Smooth muscle cell of the pulmonary artery (primary cell): ENCODE measurements around the gene CBX2. TPM values are rescaled to one million over a fixed set of nuclear protein-coding genes. Genes with fewer than 3 reads are reported as not detected.

Experiments
- total RNA-seq: library from RNA; depleted of rRNA; stranded (reverse); fragments of >200 nt; gene quantifications from 2 replicates; pipeline ENCODE4 v1.2.3, GENCODE V29; 2014

The CBX2 gene
- total RNA-seq = 0.13 and 0.26 TPM in 2 replicates

DNA sequence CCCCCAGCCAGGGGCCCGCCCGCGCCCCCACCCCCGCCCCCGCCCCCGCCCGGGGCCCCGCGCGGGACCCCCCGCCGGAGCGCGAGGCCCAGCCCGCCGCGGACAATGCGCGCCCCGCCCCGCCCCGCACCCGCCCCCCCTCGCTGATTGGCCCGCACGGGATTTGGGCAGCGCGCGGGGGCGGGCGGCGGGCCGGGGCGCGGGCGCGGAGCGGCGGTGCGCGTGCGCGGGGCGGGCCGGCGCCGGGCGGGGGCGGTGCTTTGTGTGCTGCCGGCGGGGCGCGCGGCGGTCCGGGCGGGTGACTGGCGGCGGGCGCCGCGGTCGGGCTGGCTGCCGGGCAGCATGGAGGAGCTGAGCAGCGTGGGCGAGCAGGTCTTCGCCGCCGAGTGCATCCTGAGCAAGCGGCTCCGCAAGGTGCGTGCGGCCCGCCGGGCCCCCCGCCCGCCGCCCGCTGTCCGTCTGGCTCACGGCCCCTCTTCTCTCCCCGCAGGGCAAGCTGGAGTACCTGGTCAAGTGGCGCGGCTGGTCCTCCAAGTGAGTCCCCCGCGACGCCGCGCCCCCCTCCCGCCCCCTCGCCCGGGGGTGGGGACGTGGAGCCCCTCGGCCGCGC lies at the start of gene CBX2:
Gene CBX2, plus strand, starts transcription at position 255 of the 610 bp plus-strand sequence. Its CDS starts 88 bp downstream, at position 343.

DNA sequence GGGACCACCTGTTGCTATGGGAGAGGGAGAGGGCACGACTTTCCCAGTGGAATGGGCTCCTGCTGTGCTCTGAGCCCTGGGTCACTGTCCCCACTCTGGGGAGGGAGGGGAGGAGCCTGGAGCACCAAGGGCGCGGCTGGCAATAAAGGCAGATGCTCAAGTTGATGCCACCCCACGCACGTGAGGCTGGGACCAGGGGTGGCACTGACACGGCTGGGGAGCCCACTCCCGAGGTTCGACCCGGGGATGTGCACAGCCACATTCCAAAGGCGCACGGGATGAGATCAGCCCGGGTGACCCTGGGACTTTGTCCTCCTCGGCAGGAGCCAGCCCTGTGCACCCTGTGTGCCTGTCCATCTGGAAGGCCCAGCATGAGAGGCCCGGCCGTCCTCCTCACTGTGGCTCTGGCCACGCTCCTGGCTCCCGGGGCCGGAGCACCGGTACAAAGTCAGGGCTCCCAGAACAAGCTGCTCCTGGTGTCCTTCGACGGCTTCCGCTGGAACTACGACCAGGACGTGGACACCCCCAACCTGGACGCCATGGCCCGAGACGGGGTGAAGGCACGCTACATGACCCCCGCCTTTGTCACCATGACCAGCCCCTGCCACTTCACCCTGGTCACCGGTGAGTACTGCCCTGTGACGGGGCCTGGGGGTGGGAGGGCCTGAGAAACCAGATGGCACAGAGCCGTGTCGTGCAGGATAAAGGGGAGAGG lies 47.0 kb upstream of the CBX2 start, which contains the start of gene ENPP7:
Gene ENPP7, plus strand, starts transcription at position 175 of the 715 bp plus-strand sequence. Its CDS starts 197 bp downstream, at position 372.

DNA sequence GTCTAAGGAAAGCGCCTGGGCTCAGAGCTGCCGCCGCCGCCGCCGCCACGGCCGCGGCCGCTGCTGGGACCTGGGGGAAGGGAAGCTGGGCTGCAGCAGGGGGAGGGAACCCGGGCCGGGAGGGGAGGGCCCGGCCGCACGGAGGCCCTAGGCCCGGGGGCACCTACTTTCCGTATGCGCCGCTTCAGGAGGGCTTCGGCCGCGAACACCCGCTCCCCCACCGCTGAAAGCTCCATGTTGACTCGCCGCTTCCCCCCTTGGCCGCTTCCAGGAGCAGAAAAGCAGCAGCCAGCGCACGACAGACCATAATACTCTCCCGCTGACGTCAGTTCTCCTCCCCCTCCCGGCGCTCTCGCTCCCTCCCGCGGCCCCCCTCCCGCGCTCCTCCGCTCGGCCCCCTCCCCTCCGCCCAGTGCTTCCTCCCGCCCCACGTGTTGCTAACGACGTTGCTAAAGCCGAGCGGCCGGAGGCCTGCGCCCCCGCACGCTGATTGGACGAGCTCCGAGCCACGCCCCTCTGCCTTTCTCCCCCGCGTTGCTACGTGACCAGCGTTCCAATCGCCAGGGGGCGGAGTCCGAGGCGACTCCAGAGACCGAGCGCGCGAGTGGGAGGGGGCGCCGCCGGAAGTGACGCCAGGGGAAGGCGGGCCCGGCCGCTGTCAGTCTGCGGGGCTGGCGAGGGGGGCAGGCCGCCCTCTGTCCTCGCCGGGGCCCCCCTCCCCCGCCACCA lies 19.0 kb downstream of the CBX2 start, which contains the start of gene CBX8:
Gene CBX8, minus strand, starts transcription at position 315 of the 729 bp plus-strand sequence. Its CDS starts 79 bp downstream, at position 236.

Other genes with a start within 250 kb of the CBX2 start
- gene RBFOX3, start 167.1 kb upstream of the CBX2 start, total RNA-seq = not detected in 2 replicates
- not detected in 2 replicates for gene ENPP7, start 47.2 kb upstream of the CBX2 start, total RNA-seq
- 2.3 and 2.8 TPM in 2 replicates for gene CBX8, start 18.9 kb downstream of the CBX2 start, total RNA-seq
- gene CBX4, start 61.3 kb downstream of the CBX2 start, total RNA-seq = 7.4 and 9.4 TPM in 2 replicates